HG03097 (cell line): ENCODE measurements around the gene BCAP31.
"Not testable (repeated sequence)": the region's sequence is repeated elsewhere in the genome, so short reads cannot be mapped to it uniquely, and the experiment has no call there.

Source experiments
- ATAC-seq: cut with Tn5 transposase; IDR thresholded peaks from one replicate; pipeline ENCODE4 v1.9.1; 2021; ENCODE audit not compliant: unreplicated experiment, low FRiP score

Gene BCAP31

GRCh38 chrX:153763298-153763932 is 39.2 kb upstream of the BCAP31 start:
- no peak for ATAC-seq

- ATAC-seq = no peak
Measured at GRCh38 chrX:153762626-153763173, 38.5 kb upstream of the BCAP31 start.

DNA sequence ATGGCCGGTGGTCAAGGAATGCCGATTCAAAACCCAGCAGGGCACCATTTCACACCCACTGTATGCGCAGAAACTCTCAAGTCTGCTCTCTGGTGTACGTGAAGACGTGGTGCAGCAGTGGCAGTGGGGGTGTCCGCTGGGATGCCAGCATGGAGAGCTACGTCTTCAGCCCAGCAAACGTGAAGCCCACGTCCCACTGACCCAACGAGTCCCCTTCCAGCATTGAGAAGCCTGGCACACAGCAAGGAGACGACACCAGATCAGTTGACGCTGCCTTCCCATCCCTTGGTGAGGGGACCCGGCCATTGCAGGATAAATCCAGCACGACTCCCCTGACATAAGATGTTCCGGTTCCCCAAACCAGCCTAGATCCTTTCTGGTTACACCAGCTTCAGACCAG is 37.7 kb upstream of the BCAP31 start:
- no peak for ATAC-seq

- ATAC-seq = no peak
Measured at GRCh38 chrX:153755136-153755535, 30.9 kb upstream of the BCAP31 start.

- ATAC-seq = no peak
Measured at GRCh38 chrX:153750127-153750774, 26.1 kb upstream of the BCAP31 start.

DNA sequence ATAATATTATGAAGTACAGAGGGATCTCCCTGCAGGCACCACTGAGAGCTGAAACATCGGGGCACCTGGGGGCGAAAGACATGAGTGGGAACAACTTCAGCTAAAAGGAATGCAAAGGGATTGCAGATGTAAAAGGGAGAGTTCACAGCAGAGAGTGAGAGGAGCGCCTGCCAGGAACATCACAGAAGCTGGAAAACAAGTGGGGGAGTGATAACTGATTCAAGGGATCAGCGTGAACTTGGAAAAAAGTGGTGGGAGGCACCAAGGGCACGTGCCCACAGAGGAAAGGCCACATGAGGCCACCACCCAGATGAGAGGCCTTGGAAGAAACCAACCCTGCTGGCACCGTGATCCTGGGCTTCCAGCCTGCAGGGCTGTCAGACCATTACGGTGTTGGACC is 24.8 kb upstream of the BCAP31 start:
- ATAC-seq = not testable (repeated sequence)

DNA sequence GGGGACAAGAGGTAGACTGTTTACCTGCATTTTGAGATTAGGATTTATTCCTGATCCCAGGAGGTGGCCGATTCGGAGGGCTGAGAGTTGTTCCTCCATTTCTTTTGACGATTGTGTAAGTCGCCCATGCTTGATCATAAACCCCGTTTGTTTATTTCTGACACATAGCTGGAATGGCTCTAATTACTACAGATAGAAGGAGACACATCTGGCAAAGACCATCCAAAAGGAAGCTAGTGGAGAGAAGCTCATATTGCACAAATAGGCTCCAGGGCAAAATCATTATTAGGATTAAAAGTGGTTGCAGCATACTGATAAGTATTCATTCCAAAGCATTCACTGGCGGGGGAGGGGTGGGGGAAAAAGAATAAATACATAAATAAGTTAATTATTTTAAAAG is 22.8 kb upstream of the BCAP31 start:
- ATAC-seq = not testable (repeated sequence)

DNA sequence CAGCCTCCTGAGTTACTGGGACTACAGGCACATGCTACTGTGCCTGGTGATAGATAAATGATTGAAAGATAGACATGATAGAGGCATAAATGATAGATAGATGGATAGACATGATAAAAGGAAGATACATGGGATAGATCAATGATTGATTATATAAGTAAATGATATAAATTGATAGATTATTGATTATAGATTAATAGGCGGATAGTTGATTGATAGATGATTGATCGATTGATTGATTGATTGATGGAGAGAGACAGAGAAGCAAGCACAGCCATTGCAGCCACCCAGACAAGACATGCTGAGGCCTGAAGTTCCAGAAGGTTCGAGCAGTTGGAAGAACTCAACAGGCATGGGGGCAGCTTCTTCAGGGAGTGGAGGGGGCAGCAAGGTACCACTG is 22.2 kb upstream of the BCAP31 start:
- ATAC-seq = no peak

DNA sequence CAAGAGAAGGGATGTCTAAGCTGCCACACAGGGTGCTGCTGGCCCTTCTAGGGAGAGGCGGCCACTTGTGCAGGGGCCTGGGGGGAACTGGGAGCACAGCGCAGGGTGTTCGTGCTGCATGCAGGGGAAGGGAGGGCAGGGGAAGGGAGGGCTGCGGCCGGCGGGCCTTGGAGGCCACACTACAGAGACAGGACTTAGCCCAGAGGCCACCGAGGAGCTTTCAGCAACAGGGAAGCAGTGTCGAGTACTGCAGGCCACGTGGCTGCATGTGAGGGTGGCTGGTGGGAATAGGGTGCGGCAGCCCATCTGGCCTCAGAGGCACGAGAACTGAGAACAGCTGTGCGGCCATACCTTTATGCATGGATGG is 20.9 kb upstream of the BCAP31 start:
- not testable (repeated sequence) for ATAC-seq

- ATAC-seq = no peak
Measured at GRCh38 chrX:153744210-153745066, 20.3 kb upstream of the BCAP31 start.

- not testable (repeated sequence) for ATAC-seq
Measured at GRCh38 chrX:153743468-153744209, 19.5 kb upstream of the BCAP31 start.

DNA sequence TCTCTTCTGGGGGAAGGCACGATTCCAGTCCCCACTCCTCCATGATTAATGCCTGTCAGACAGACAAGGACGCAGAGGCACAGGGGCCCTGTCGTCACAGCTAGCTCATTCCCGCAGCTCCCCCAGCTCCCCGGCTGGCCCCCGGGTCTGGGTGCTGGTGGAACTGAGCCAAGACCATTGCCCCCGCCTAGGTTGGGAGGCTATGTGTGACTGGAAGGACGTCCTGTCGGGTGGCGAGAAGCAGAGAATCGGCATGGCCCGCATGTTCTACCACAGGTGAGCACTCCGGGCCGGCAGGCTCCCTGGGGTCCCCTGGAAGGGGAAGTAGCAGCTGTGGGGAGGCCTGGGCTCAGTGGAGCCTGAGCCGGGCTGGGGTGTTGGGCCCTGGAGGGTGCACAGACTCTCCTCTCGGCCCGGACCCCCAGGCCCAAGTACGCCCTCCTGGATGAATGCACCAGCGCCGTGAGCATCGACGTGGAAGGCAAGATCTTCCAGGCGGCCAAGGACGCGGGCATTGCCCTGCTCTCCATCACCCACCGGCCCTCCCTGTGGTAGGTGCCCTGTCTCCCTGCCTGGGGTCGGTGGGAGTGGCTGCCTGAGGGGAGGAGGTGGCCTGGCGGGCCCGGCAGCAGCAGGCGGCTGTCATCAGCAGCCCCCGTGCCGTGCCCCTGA is 18.7 kb upstream of the BCAP31 start:
- ATAC-seq = not testable (repeated sequence)

GRCh38 chrX:153742111-153742510 is 17.9 kb upstream of the BCAP31 start:
- not testable (repeated sequence) for ATAC-seq

GRCh38 chrX:153741446-153741845 is 17.3 kb upstream of the BCAP31 start:
- no peak for ATAC-seq

DNA sequence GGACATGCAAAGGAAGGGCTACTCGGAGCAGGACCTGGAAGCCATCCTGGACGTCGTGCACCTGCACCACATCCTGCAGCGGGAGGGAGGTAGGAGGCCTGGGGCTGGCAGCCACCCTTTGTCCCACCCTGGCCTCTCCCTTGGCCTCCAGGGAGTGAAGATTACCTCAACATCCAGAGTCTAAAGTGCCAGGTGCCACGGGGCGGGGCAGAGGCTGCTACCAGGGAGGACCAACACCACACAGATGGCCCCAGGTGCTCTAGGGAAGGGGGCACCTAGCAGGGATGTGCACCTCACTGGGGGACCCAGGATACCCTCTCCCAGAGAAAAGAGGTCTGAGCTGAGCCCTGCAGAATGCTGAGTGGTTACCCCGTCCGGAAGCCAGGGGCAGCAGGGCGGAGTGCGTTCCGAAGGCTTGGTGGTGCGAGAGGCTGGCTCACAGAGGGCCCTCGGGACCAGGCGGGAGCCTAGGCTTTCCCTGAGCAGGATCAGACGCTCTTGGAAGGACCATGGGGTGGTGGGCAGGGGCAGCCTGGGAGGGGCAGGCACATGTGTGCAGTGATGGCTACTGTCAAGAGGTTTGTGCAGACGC is 16.5 kb upstream of the BCAP31 start:
- ATAC-seq = no peak

GRCh38 chrX:153739754-153740486 is 15.7 kb upstream of the BCAP31 start:
- no peak for ATAC-seq

- ATAC-seq = no peak
Measured at GRCh38 chrX:153738056-153738605, 13.9 kb upstream of the BCAP31 start.

DNA sequence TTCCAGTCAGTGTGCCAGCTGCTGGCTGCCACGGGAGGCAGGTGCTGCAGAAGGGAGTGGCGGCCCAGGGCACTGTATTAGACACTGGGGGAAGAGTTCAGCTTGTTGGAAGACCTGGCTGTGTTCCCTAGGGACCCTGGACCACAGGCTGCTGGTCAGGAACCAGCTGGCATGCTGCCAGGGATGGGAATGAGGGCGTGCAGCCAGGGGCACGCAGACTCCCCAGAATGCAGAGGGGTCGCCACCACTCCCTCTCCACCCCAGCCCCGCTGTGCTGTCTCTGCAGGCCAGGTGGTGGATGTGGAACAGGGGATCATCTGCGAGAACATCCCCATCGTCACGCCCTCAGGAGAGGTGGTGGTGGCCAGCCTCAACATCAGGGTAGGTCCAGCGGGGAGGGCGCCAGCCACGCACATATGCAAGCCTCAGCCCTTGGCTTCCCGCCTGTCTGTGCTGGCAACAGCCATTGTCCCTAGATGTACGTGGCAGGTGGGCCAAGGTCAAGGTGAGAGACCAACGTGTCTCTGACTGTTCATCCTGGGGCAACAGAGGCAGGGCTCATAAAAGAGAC is 12.8 kb upstream of the BCAP31 start:
- ATAC-seq = no peak
